KMS-11 (cell line): Measurements from ENCODE around the gene PCMT1.

ENCODE experiments used
- H2AFZ ChIP-seq: fragments of 200-600 bp; sonication (generic); 2 replicates; pipeline ENCODE4 v1.6.1; 2016; ENCODE audit warnings: antibody characterized with exemption, mixed run types, low read depth
- H3K27ac ChIP-seq: fragments of 200-600 bp; sonication (generic); 2 replicates; pipeline ENCODE4 v1.6.1; 2016; ENCODE audit warnings: mild to moderate bottlenecking, mixed run types
- H3K27me3 ChIP-seq: fragments of 200-600 bp; sonication (generic); 2 replicates; pipeline ENCODE4 v1.6.1; 2017; ENCODE audit warnings: mild to moderate bottlenecking, low read depth, mixed run types, moderate library complexity; ENCODE audit not compliant: insufficient read depth
- H3K36me3 ChIP-seq: fragments of 200-600 bp; sonication (generic); 2 replicates; pipeline ENCODE4 v1.6.1; 2017; ENCODE audit warnings: mild to moderate bottlenecking, mixed run types; ENCODE audit not compliant: insufficient read depth
- H3K4me1 ChIP-seq: fragments of 200-600 bp; sonication (generic); 2 replicates; pipeline ENCODE4 v1.6.1; 2016; ENCODE audit warnings: mild to moderate bottlenecking, low read depth, mixed run types; ENCODE audit not compliant: poor library complexity, severe bottlenecking
- H3K4me2 ChIP-seq: fragments of 200-600 bp; sonication (generic); 2 replicates; pipeline ENCODE4 v1.7.0; 2016; ENCODE audit warnings: mild to moderate bottlenecking, mixed run types
- H3K4me3 ChIP-seq: fragments of 200-600 bp; sonication (generic); IDR thresholded peaks from 2 replicates; pipeline ENCODE4 v1.6.1; 2017; ENCODE audit warnings: low read depth, low read length, mixed read lengths; ENCODE audit not compliant: insufficient read depth
- H3K79me2 ChIP-seq: fragments of 200-600 bp; sonication (generic); 2 replicates; pipeline ENCODE4 v1.6.1; 2016; ENCODE audit warnings: low read depth, mixed run types; ENCODE audit not compliant: insufficient read depth
- H3K9ac ChIP-seq: fragments of 200-600 bp; sonication (generic); 2 replicates; pipeline ENCODE4 v1.6.1; 2016; ENCODE audit warnings: mild to moderate bottlenecking, mixed run types
- H4K20me1 ChIP-seq: fragments of 200-600 bp; sonication (generic); 2 replicates; pipeline ENCODE4 v1.6.1; 2016; ENCODE audit warnings: mild to moderate bottlenecking, mixed run types; ENCODE audit not compliant: insufficient read depth
- CTCF ChIP-seq: fragments of 200-600 bp; sonication (generic); conservative IDR thresholded peaks from 2 replicates; pipeline ENCODE4 v1.6.1; 2017; ENCODE audit warnings: low read depth, mild to moderate bottlenecking, antibody characterized with exemption, low read length, moderate library complexity, mixed read lengths

The PCMT1 gene

GRCh38 chr6:149857541-149857940, 108.0 kb downstream of the PCMT1 start:
- TF ChIP-seq CTCF, result no peak
- H3K27ac ChIP-seq, result no peak overlapping the region
- H3K4me2 ChIP-seq, result no peak overlapping the region
- H3K79me2 ChIP-seq, result no peaks in the 10 kb centered on the region
- H2AFZ ChIP-seq, result no peak overlapping the region
- H3K4me3 ChIP-seq, result no peak overlapping the region
- no peak overlapping the region for H3K9ac ChIP-seq
- H3K36me3 ChIP-seq, result no peaks in the 10 kb centered on the region
- no peaks in the 10 kb centered on the region for H4K20me1 ChIP-seq
- no peaks in the 10 kb centered on the region for H3K4me1 ChIP-seq
- no peaks in the 10 kb centered on the region for H3K27me3 ChIP-seq

GRCh38 chr6:149859368-149859767, 109.8 kb downstream of the PCMT1 start:
- Histone ChIP-seq H3K4me3 (no peak overlapping the region), H2AFZ (no peak overlapping the region), H3K27ac (no peak overlapping the region), H3K4me2 (no peak overlapping the region), H3K9ac (no peak overlapping the region), H3K79me2 (no peaks in the 10 kb centered on the region), H4K20me1 (no peaks in the 10 kb centered on the region), H3K27me3 (no peaks in the 10 kb centered on the region), H3K4me1 (no peaks in the 10 kb centered on the region), H3K36me3 (no peaks in the 10 kb centered on the region)
- TF ChIP-seq CTCF, result no peak

GRCh38 chr6:149859938-149860337, 110.4 kb downstream of the PCMT1 start:
- Histone ChIP-seq H3K36me3 (no peaks in the 10 kb centered on the region), H3K9ac (no peak overlapping the region), H3K4me2 (no peak overlapping the region), H2AFZ (no peak overlapping the region), H3K27ac (no peak overlapping the region), H3K4me1 (peaks cover 3% of the 10 kb centered on the region), H3K79me2 (no peaks in the 10 kb centered on the region), H3K27me3 (no peaks in the 10 kb centered on the region), H4K20me1 (no peaks in the 10 kb centered on the region), H3K4me3 (no peak overlapping the region)
- no peak for TF ChIP-seq CTCF

- no peak overlapping the region for H3K4me3 ChIP-seq
- no peak for TF ChIP-seq CTCF
- no peaks in the 10 kb centered on the region for H3K27me3 ChIP-seq
- no peaks in the 10 kb centered on the region for H3K36me3 ChIP-seq
- no peak overlapping the region for H3K9ac ChIP-seq
- no peak overlapping the region for H3K27ac ChIP-seq
- H3K79me2 ChIP-seq, result no peaks in the 10 kb centered on the region
- H3K4me1 ChIP-seq, result peaks cover 7% of the 10 kb centered on the region
- H4K20me1 ChIP-seq, result no peaks in the 10 kb centered on the region
- H3K4me2 ChIP-seq, result no peak overlapping the region
- no peak overlapping the region for H2AFZ ChIP-seq
These were observed 110.9 kb downstream of the PCMT1 start for GRCh38 chr6:149860513-149860833.
